ENCODE results near the gene ZFPM1.

- TF ChIP-seq CTCF (IDR thresholded peaks at IDR 0.05) = no peak
- TF ChIP-seq POLR2A (IDR thresholded peaks at IDR 0.05) = no peak
Observed at GRCh38 chr16:88462396-88462795, 9.3 kb downstream of the ZFPM1 start.
